K562 (cell line): Measurements from ENCODE around the gene LGR6. TPM values are rescaled to one million over a fixed set of nuclear protein-coding genes. Genes with fewer than 3 reads are reported as not detected.

Experiments
- ATF1 ChIP-seq, 2 experiments: fragments of 450-650 bp in 1 of 2; IDR thresholded peaks; 2 replicates each; pipeline ENCODE4 v1.6.1; 2016; ENCODE audit warnings: missing compliant biosample characterization in 1 of 2, missing genetic modification characterization in 1 of 2
- CHCHD3 ChIP-seq: fragments of 250-450 bp; sonication (Bioruptor Pico); IDR thresholded peaks from 2 replicates; pipeline ENCODE4 v2.1.2; 2022; ENCODE audit warnings: mild to moderate bottlenecking
- CLOCK ChIP-seq: fragments of 250-450 bp; sonication (Bioruptor Pico); IDR thresholded peaks from 2 replicates; pipeline ENCODE4 v1.4.0; 2020; ENCODE audit warnings: mild to moderate bottlenecking, moderate library complexity, borderline replicate concordance
- DACH1 ChIP-seq: fragments of 450-650 bp; IDR thresholded peaks from 2 replicates; pipeline ENCODE4 v1.6.1; 2018; ENCODE audit not compliant: partially characterized antibody
- DDX20 ChIP-seq: fragments of 450-650 bp; IDR thresholded peaks from 2 replicates; pipeline ENCODE4 v1.6.1; 2016; ENCODE audit warnings: missing genetic modification characterization, low read depth, mild to moderate bottlenecking, missing compliant biosample characterization, moderate library complexity
- EP400 ChIP-seq: fragments of 450-650 bp; IDR thresholded peaks from 2 replicates; pipeline ENCODE4 v1.6.1; 2017; ENCODE audit warnings: antibody characterized with exemption, mild to moderate bottlenecking, moderate library complexity
- FOXA1 ChIP-seq: fragments of 450-650 bp; IDR thresholded peaks from 2 replicates; pipeline ENCODE4 v1.6.1; 2016; ENCODE audit warnings: mild to moderate bottlenecking, borderline replicate concordance
- FOXJ3 ChIP-seq: sonication (generic); formaldehyde crosslinking; IDR thresholded peaks from 2 replicates; pipeline ENCODE4 v1.4.0; 2020; ENCODE audit warnings: mild to moderate bottlenecking, missing genetic modification reagents
- GTF2F1 ChIP-seq: IDR thresholded peaks from 2 replicates; pipeline ENCODE4 v1.6.1; 2011; ENCODE audit warnings: low read depth, low read length, improper control_type of control experiment
- HDAC8 ChIP-seq: fragments of 450-650 bp; IDR thresholded peaks from 2 replicates; pipeline ENCODE4 v1.6.1; 2016; ENCODE audit warnings: mild to moderate bottlenecking, missing genetic modification characterization, moderate library complexity, missing compliant biosample characterization
- HOXB6 ChIP-seq: fragments of 250-450 bp; sonication (Bioruptor Pico); IDR thresholded peaks from 2 replicates; pipeline ENCODE4 v1.5.1; 2022; ENCODE audit warnings: mild to moderate bottlenecking, borderline replicate concordance
- KLF1 ChIP-seq: fragments of 450-650 bp; IDR thresholded peaks from 2 replicates; pipeline ENCODE4 v1.6.1; 2016; ENCODE audit warnings: missing genetic modification characterization, missing compliant biosample characterization
- MTA3 ChIP-seq: fragments of 450-650 bp; formaldehyde crosslinking; IDR thresholded peaks from 2 replicates; pipeline ENCODE4 v1.6.1; 2017; ENCODE audit warnings: mild to moderate bottlenecking, borderline replicate concordance
- PHF21A ChIP-seq: fragments of 450-650 bp; IDR thresholded peaks from 2 replicates; pipeline ENCODE4 v1.6.1; 2017; ENCODE audit warnings: low read depth, borderline replicate concordance
- SETDB1 ChIP-seq: IDR thresholded peaks from one replicate; pipeline ENCODE4 v1.6.1; 2012; ENCODE audit warnings: low read length, control low read depth, inconsistent platforms
- STAT5A ChIP-seq: IDR thresholded peaks from 2 replicates; pipeline ENCODE4 v1.6.1; 2012; ENCODE audit warnings: low read length, inconsistent platforms, borderline replicate concordance
- TARDBP ChIP-seq: fragments of 450-650 bp; IDR thresholded peaks from 2 replicates; pipeline ENCODE4 v1.6.1; 2016
- ZBTB43 ChIP-seq: sonication (generic); formaldehyde crosslinking; IDR thresholded peaks from 2 replicates; pipeline ENCODE4 v1.8.0; 2023; ENCODE audit warnings: mild to moderate bottlenecking, missing genetic modification reagents
- ZNF695 ChIP-seq: fragments of 450-650 bp; formaldehyde crosslinking; IDR thresholded peaks from 2 replicates; pipeline ENCODE4 v1.4.0; 2020; ENCODE audit warnings: mild to moderate bottlenecking, moderate library complexity
- polyA plus RNA-seq, 8 experiments: library from polyadenylated mRNA; depleted of rRNA in 4 of 8; stranded (reverse) in 5 of 8; unstranded in 3 of 8; fragments of >200 nt; fragmentation: Nextera tagmentation in 2 of 8; fragmentation: Illumina TruSeq in 1 of 8; extraction: Ambion mirVana in 2 of 8; extraction: Trizol in 1 of 8; gene quantifications; 2 replicates each; pipeline versions ENCODE4 v1.2.1 to v1.2.3, GENCODE V29; 2011 to 2014; ENCODE audit warnings: inconsistent platforms in 1 of 8, missing spikeins in 1 of 8
- total RNA-seq, 7 experiments: library from RNA; depleted of rRNA in 6 of 7; stranded (reverse); fragments of >200 nt in 6 of 7; fragmentation: Illumina TruSeq in 2 of 7; extraction: Trizol in 2 of 7; gene quantifications; 2 replicates each; pipeline versions ENCODE4 v1.2.1 to v1.2.3, GENCODE V29; 2011 to 2021; ENCODE audit warnings: low replicate concordance in 1 of 7
- TF ChIP-seq, protein P1 (sequence below): fragments of 250-450 bp; sonication (Bioruptor Pico); IDR thresholded peaks from 2 replicates; pipeline ENCODE4 v1.5.0; 2021; ENCODE audit warnings: mild to moderate bottlenecking, moderate library complexity

Gene LGR6
- total and polyA plus RNA-seq, 9 of the 15 experiments (the other 6 are each of a cell fraction or from before 2014, with no cell fraction given) = 0.01 to 0.54 (median 0.17) TPM; not detected in 1

GRCh38 chr1:202235856-202236837, 42.5 kb downstream of the LGR6 start (continued):
- TF ChIP-seq, protein P1, sequence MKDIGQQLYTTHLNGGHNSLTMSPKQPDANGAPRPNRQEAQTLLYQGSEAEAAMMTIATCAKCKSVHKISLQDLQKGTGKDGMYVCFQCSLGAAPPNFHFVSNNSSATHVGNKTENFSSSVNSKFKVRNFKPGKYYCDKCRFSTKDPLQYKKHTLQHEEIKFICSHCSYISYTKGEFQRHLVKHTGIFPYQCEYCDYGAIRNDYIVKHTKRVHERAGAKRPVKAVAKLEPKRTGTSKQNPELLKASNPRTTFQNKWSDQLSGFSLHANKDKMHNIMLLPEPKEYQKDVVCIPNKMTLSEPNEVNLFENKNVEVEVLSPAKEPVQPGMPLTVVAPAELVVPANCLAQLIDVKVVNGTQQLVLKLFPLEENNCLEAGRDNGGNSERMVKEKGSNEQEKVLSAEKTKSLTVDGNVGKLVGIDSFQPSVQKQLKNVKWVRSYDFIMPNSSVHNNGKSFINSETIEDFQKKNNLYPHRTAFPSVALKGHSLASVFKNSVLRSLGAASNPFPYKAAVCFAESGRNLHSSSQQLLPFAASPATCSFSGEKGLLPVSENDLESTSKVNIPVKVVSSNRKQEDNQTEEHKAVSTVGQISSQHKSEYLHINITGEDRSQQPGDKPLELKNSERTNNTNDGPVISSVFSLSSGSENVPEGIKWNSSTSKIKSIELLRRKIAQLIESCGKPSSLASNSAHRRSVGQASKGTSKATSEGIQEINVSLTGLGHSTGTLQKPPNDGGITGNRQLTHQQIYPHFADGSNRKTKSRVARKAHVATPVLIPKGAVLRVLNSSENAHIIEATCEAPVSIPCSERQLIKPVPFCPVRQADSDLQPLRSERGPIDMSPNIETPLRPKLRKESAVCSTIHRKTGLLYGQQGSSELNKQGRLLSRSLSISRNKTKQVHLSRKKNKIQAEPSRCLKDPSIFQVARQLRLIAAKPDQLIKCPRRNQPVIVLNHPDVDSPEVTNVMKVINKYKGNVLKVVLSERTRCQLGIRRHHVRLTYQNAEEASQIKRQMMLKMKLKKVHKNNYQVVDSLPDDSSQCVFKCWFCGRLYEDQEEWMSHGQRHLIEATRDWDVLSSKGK = no peak
- TF ChIP-seq EP400 (peak; percentile 88), DDX20 (no peak), STAT5A (no peak), HDAC8 (tag) (no peak), CHCHD3 (no peak), GTF2F1 (no peak), ZBTB43 (CRISPR knock-in tag) (no peak), PHF21A (no peak), DACH1 (no peak), ZNF695 (CRISPR knock-in tag) (no peak), TARDBP (peak; percentile 49; the same call in 1 of the 2 replicates), ATF1 (CRISPR knock-in tag; IDR thresholded peaks at IDR 0.05) (no peak), ATF1 (tag; IDR thresholded peaks at IDR 0.05) (0 out of 2 replicates have a peak, but pooled peaks have one; percentile 7), KLF1 (tag) (no peak), FOXJ3 (CRISPR knock-in tag) (no peak), SETDB1 (no peak), CLOCK (no peak), MTA3 (no peak), HOXB6 (no peak), FOXA1 (no peak)
